ENCODE results near the gene BFSP2.

Gene BFSP2

GRCh38 chr3:133461291-133461690 lies 61.4 kb downstream of the BFSP2 start:
- Histone ChIP-seq H3K9me2 (replicated peaks; ENCODE audit: insufficient read depth, low read length) (no peaks in the 10 kb centered on the region), H3K4me3 (ENCODE audit: insufficient read depth, low read length, poor library complexity, severe bottlenecking) (no peak overlapping the region), H3K27me3 (ENCODE audit: low read length) (no peaks in the 10 kb centered on the region), H3K9ac (ENCODE audit: low read length) (no peak overlapping the region), H2AFZ (ENCODE audit: low read depth, low read length, severe bottlenecking) (no peak overlapping the region), H3K4me2 (ENCODE audit: low read depth, low read length, poor library complexity, severe bottlenecking) (no peak overlapping the region), H3K36me3 (ENCODE audit: low read length) (no peaks in the 10 kb centered on the region), H3K79me2 (ENCODE audit: insufficient read depth, low read length) (peaks cover 17% of the 10 kb centered on the region), H4K20me1 (ENCODE audit: low read depth, low read length) (no peaks in the 10 kb centered on the region), H3K27ac (ENCODE audit: low read depth, low read length) (peak overlapping the region; percentile 14; the same call in 1 of the 2 replicates), H3F3A (ENCODE audit: insufficient read depth) (peaks cover 22% of the 10 kb centered on the region; the same call in 1 of the 2 replicates), H3K9me3 (ENCODE audit: insufficient read depth, low read length) (no peaks in the 10 kb centered on the region)
- TF ChIP-seq CTCF (IDR thresholded peaks at IDR 0.05; ENCODE audit: insufficient read depth, low read length, poor library complexity, severe bottlenecking) (no peak), EZH2phosphoT487 (conservative IDR thresholded peaks at IDR 0.05; ENCODE audit: low read length) (no peak)

GRCh38 chr3:133463347-133463860 lies 63.5 kb downstream of the BFSP2 start:
- peaks cover 9% of the 10 kb centered on the region; the same call in 1 of the 2 replicates for H3K79me2 ChIP-seq (ENCODE audit: insufficient read depth, low read length)
- no peak overlapping the region for H3K27ac ChIP-seq (ENCODE audit: low read depth, low read length)
- no peak overlapping the region for H3K4me2 ChIP-seq (ENCODE audit: low read depth, low read length, poor library complexity, severe bottlenecking)
- no peak overlapping the region; the same call in 1 of the 2 replicates for H3K9ac ChIP-seq (ENCODE audit: low read length)
- TF ChIP-seq CTCF (IDR thresholded peaks at IDR 0.05; ENCODE audit: insufficient read depth, low read length, poor library complexity, severe bottlenecking) = no peak
- TF ChIP-seq EZH2phosphoT487 (conservative IDR thresholded peaks at IDR 0.05; ENCODE audit: low read length) = no peak
- H3K9me2 ChIP-seq (replicated peaks; ENCODE audit: insufficient read depth, low read length) = no peaks in the 10 kb centered on the region
- no peaks in the 10 kb centered on the region for H3K27me3 ChIP-seq (ENCODE audit: low read length)
- H3K9me3 ChIP-seq (ENCODE audit: insufficient read depth, low read length) = no peaks in the 10 kb centered on the region
- H3K4me3 ChIP-seq (ENCODE audit: insufficient read depth, low read length, poor library complexity, severe bottlenecking) = no peak overlapping the region
- H3K36me3 ChIP-seq (ENCODE audit: low read length) = no peaks in the 10 kb centered on the region
- H4K20me1 ChIP-seq (ENCODE audit: low read depth, low read length) = no peaks in the 10 kb centered on the region
- no peak overlapping the region for H2AFZ ChIP-seq (ENCODE audit: low read depth, low read length, severe bottlenecking)
- peaks cover 36% of the 10 kb centered on the region for H3F3A ChIP-seq (ENCODE audit: insufficient read depth)

GRCh38 chr3:133464573-133464972 lies 64.7 kb downstream of the BFSP2 start:
- Histone ChIP-seq H3K36me3 (ENCODE audit: low read length) (no peaks in the 10 kb centered on the region), H4K20me1 (ENCODE audit: low read depth, low read length) (no peaks in the 10 kb centered on the region), H3K4me3 (ENCODE audit: insufficient read depth, low read length, poor library complexity, severe bottlenecking) (no peak overlapping the region), H3K27ac (ENCODE audit: low read depth, low read length) (peak overlapping the region; percentile 99), H3F3A (ENCODE audit: insufficient read depth) (peaks cover 47% of the 10 kb centered on the region), H2AFZ (ENCODE audit: low read depth, low read length, severe bottlenecking) (no peak overlapping the region), H3K4me2 (ENCODE audit: low read depth, low read length, poor library complexity, severe bottlenecking) (peak overlapping the region; percentile 95), H3K9ac (ENCODE audit: low read length) (peak overlapping the region; percentile 14; the same call in 1 of the 2 replicates), H3K9me2 (replicated peaks; ENCODE audit: insufficient read depth, low read length) (no peaks in the 10 kb centered on the region), H3K9me3 (ENCODE audit: insufficient read depth, low read length) (no peaks in the 10 kb centered on the region), H3K27me3 (ENCODE audit: low read length) (no peaks in the 10 kb centered on the region), H3K79me2 (ENCODE audit: insufficient read depth, low read length) (peaks cover 9% of the 10 kb centered on the region; the same call in 1 of the 2 replicates)
- TF ChIP-seq EZH2phosphoT487 (conservative IDR thresholded peaks at IDR 0.05; ENCODE audit: low read length) (no peak), CTCF (IDR thresholded peaks at IDR 0.05; ENCODE audit: insufficient read depth, low read length, poor library complexity, severe bottlenecking) (peak; percentile 73)
